ENCODE measurements around the gene CCDC138.

- TF ChIP-seq ZFP30 (CRISPR knock-in tag; IDR thresholded peaks at IDR 0.05) (no peak), CSRNP3 (CRISPR knock-in tag; IDR thresholded peaks at IDR 0.05) (no peak), OSR1 (CRISPR knock-in tag; IDR thresholded peaks at IDR 0.05) (no peak), BACH2 (CRISPR knock-in tag; IDR thresholded peaks at IDR 0.05; ENCODE audit: borderline replicate concordance) (no peak), TOX (CRISPR knock-in tag; IDR thresholded peaks at IDR 0.05; ENCODE audit: borderline replicate concordance) (no peak)
Measured at GRCh38 chr2:108853421-108853820, 66.8 kb downstream of the CCDC138 start.

All from SK-N-SH treated with all-trans-retinoic acid at 6 μM for 48 hours (cell line).